Hepatocyte (in vitro differentiated cells): Measurements from ENCODE around the gene TNFSF13B. TPM values are rescaled to one million over a fixed set of nuclear protein-coding genes. Genes with fewer than 3 reads are reported as not detected.

Experiments used
- DNase-seq: peaks from one replicate; pipeline ENCODE4 v3.0.0-alpha.2; 2016; ENCODE audit warnings: low spot score
- H2AFZ ChIP-seq: fragments of 200-600 bp; sonication (generic); 2 replicates; pipeline ENCODE4 v1.6.0; 2016; ENCODE audit warnings: antibody characterized with exemption, mild to moderate bottlenecking
- H3K27ac ChIP-seq: fragments of 200-600 bp; sonication (generic); 2 replicates; pipeline ENCODE4 v1.5.1; 2016; ENCODE audit warnings: mild to moderate bottlenecking
- H3K27me3 ChIP-seq: fragments of 200-600 bp; sonication (generic); 2 replicates; pipeline ENCODE4 v1.6.1; 2016
- H3K36me3 ChIP-seq: fragments of 200-600 bp; sonication (generic); replicated peaks from 2 replicates; pipeline ENCODE4 v1.5.1; 2016; ENCODE audit warnings: low read depth; ENCODE audit not compliant: insufficient read depth
- H3K4me1 ChIP-seq: fragments of 200-600 bp; sonication (generic); 2 replicates; pipeline ENCODE4 v1.5.1; 2016; ENCODE audit warnings: mild to moderate bottlenecking, moderate library complexity; ENCODE audit not compliant: insufficient read depth
- H3K4me2 ChIP-seq: fragments of 200-600 bp; sonication (generic); 2 replicates; pipeline ENCODE4 v1.6.0; 2016
- H3K4me3 ChIP-seq: fragments of 200-600 bp; sonication (generic); 2 replicates; pipeline ENCODE4 v1.5.1; 2016; ENCODE audit warnings: mild to moderate bottlenecking
- H3K79me2 ChIP-seq: fragments of 200-600 bp; sonication (generic); 2 replicates; pipeline ENCODE4 v1.6.0; 2017; ENCODE audit warnings: mild to moderate bottlenecking
- H3K9me2 ChIP-seq: fragments of 200-600 bp; sonication (generic); replicated peaks from 2 replicates; pipeline ENCODE4 v1.6.0; 2017; ENCODE audit warnings: mild to moderate bottlenecking; ENCODE audit not compliant: insufficient read depth
- H3K9me3 ChIP-seq: fragments of 200-600 bp; sonication (generic); 2 replicates; pipeline ENCODE4 v1.5.1; 2016; ENCODE audit warnings: low read depth, mild to moderate bottlenecking
- H4K20me1 ChIP-seq: fragments of 200-600 bp; sonication (generic); 2 replicates; pipeline ENCODE4 v1.6.0; 2016; ENCODE audit warnings: mild to moderate bottlenecking; ENCODE audit not compliant: insufficient read depth, poor library complexity, severe bottlenecking
- EZH2 ChIP-seq: fragments of 200-600 bp; sonication (generic); IDR thresholded peaks from 2 replicates; pipeline ENCODE4 v1.6.1; 2016; ENCODE audit warnings: antibody characterized with exemption, mild to moderate bottlenecking, borderline replicate concordance
- EZH2phosphoT487 ChIP-seq: fragments of 200-600 bp; sonication (generic); IDR thresholded peaks from one replicate; pipeline ENCODE4 v1.6.1; 2018; ENCODE audit warnings: antibody characterized with exemption, mild to moderate bottlenecking, low read depth, moderate library complexity; ENCODE audit not compliant: unreplicated experiment, severe bottlenecking
- WGBS: methylation state at CpG from one replicate; pipeline ENCODE4 v1.1.6; 2016; ENCODE audit warnings: low lambda C conversion rate; ENCODE audit errors: missing lambda C conversion rate; 5-methylcytosine and 5-hydroxymethylcytosine counted together
- polyA plus RNA-seq: library from polyadenylated mRNA; unstranded; fragments of >200 nt; fragmentation: Nextera tagmentation; extraction: Ambion mirVana; gene quantifications from 2 replicates; pipeline ENCODE4 v1.2.1, GENCODE V29; 2016
- total RNA-seq: library from RNA; depleted of rRNA; stranded (reverse); fragments of >200 nt; gene quantifications from 2 replicates; pipeline ENCODE4 v1.2.3, GENCODE V29; 2014
- TF ChIP-seq, protein P1 (sequence below): fragments of 200-600 bp; sonication (generic); IDR thresholded peaks from 2 replicates; pipeline ENCODE4 v1.5.1; 2016; ENCODE audit warnings: antibody characterized with exemption, mild to moderate bottlenecking; ENCODE audit not compliant: poor library complexity

The TNFSF13B gene
- total and polyA plus RNA-seq, 2 experiments from 2014 or later = 0.97 to 1.6 TPM

GRCh38 chr13:108328848-108329247 is 59.3 kb downstream of the TNFSF13B start:
- TF ChIP-seq EZH2 (no peak), EZH2phosphoT487 (no peak)
- TF ChIP-seq, protein P1, sequence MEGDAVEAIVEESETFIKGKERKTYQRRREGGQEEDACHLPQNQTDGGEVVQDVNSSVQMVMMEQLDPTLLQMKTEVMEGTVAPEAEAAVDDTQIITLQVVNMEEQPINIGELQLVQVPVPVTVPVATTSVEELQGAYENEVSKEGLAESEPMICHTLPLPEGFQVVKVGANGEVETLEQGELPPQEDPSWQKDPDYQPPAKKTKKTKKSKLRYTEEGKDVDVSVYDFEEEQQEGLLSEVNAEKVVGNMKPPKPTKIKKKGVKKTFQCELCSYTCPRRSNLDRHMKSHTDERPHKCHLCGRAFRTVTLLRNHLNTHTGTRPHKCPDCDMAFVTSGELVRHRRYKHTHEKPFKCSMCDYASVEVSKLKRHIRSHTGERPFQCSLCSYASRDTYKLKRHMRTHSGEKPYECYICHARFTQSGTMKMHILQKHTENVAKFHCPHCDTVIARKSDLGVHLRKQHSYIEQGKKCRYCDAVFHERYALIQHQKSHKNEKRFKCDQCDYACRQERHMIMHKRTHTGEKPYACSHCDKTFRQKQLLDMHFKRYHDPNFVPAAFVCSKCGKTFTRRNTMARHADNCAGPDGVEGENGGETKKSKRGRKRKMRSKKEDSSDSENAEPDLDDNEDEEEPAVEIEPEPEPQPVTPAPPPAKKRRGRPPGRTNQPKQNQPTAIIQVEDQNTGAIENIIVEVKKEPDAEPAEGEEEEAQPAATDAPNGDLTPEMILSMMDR = no peak
- Histone ChIP-seq H3K9me2 (no peaks in the 10 kb centered on the region), H3K9me3 (no peaks in the 10 kb centered on the region), H3K4me1 (no peaks in the 10 kb centered on the region), H3K79me2 (no peaks in the 10 kb centered on the region), H3K36me3 (no peaks in the 10 kb centered on the region), H3K27ac (no peak overlapping the region), H3K27me3 (no peaks in the 10 kb centered on the region), H3K4me3 (no peak overlapping the region), H3K4me2 (no peak overlapping the region), H4K20me1 (no peaks in the 10 kb centered on the region), H2AFZ (no peak overlapping the region)
- 88% methylated on average over 1 of the region's 1 CpG for WGBS
- no peak for DNase-seq

DNA sequence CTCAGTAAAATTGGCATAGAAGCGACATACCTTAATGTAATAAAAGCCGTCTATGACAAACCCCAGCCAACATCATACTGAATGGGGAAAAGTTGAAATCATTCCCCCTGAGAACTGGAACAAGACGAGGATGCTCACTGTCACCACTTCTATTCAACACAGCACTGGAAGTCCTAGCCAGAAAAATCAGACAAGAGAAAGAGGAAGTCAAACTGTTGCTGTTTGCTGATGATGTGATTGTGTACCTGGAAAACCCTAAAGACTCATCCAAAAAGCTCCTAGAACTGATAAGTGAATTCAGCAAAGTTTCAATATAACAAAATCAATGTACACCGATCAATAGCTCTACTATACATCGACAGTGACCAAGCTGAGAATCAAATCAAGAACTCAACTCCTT is 63.3 kb downstream of the TNFSF13B start:
- Histone ChIP-seq H3K4me2 (no peak overlapping the region), H4K20me1 (no peaks in the 10 kb centered on the region), H3K4me3 (no peak overlapping the region), H3K27me3 (no peaks in the 10 kb centered on the region), H3K27ac (no peak overlapping the region), H3K79me2 (no peaks in the 10 kb centered on the region), H3K9me3 (no peaks in the 10 kb centered on the region), H3K4me1 (no peaks in the 10 kb centered on the region), H3K9me2 (no peaks in the 10 kb centered on the region), H2AFZ (no peak overlapping the region), H3K36me3 (no peaks in the 10 kb centered on the region)
- DNase-seq = no peak
- whole genome bisulfite sequencing = 70% methylated on average over 5 of the region's 5 CpGs
- no peak for TF ChIP-seq EZH2
- TF ChIP-seq EZH2phosphoT487 = no peak
- TF ChIP-seq, protein P1 = no peak

- Histone ChIP-seq H3K9me2 (no peaks in the 10 kb centered on the region), H3K4me3 (no peak overlapping the region), H3K4me1 (no peaks in the 10 kb centered on the region), H2AFZ (no peak overlapping the region), H4K20me1 (no peaks in the 10 kb centered on the region), H3K36me3 (no peaks in the 10 kb centered on the region), H3K27me3 (no peaks in the 10 kb centered on the region), H3K4me2 (no peak overlapping the region), H3K9me3 (no peaks in the 10 kb centered on the region), H3K27ac (no peak overlapping the region), H3K79me2 (no peaks in the 10 kb centered on the region)
- 61% methylated on average over 7 of the region's 7 CpGs for WGBS
- TF ChIP-seq EZH2phosphoT487 (no peak), EZH2 (no peak)
- TF ChIP-seq, protein P1 = peak; percentile 65
- DNase-seq = peak; percentile 41
Observed at GRCh38 chr13:108342369-108343289, 73.1 kb downstream of the TNFSF13B start.
